Activated T-cell treated with anti-CD3 and anti-CD28 coated beads, Interleukin-2, amount 50 U/mL, for 4 hours (primary cell): ENCODE measurements around the gene FNDC8. TPM values are rescaled to one million over a fixed set of nuclear protein-coding genes. Genes with fewer than 3 reads are reported as not detected.

Experiments
- ATAC-seq, 2 donors: fragments of 200-7000 bp; cut with Tn5 transposase; one replicate each; pipeline ENCODE4 v1.10.0; 2021
- DNase-seq: peaks from one replicate; pipeline ENCODE4 v3.0.0-alpha.2; 2020
- H3K27me3 Mint-ChIP-seq: one replicate; pipeline ENCODE4 v1.8.0; 2021; ENCODE audit warnings: low read depth, mixed read lengths
- H3K36me3 Mint-ChIP-seq: one replicate; pipeline ENCODE4 v1.8.0; 2022; ENCODE audit warnings: mixed read lengths; ENCODE audit not compliant: insufficient read depth
- H3K4me1 Mint-ChIP-seq: one replicate; pipeline ENCODE4 v1.8.0; 2021; ENCODE audit warnings: low read depth, mixed read lengths
- H3K4me3 Mint-ChIP-seq: one replicate; pipeline ENCODE4 v1.8.0; 2021; ENCODE audit warnings: mild to moderate bottlenecking, moderate library complexity, mixed read lengths
- H3K9me3 Mint-ChIP-seq: one replicate; pipeline ENCODE4 v1.8.0; 2021; ENCODE audit warnings: mixed read lengths
- total RNA-seq, 3 donors: library from RNA; stranded (reverse); gene quantifications; one replicate each; pipeline ENCODE4 v1.2.1, GENCODE V29; 2021

Gene FNDC8
- total RNA-seq, 3 donors from 2014 or later = not detected

DNA sequence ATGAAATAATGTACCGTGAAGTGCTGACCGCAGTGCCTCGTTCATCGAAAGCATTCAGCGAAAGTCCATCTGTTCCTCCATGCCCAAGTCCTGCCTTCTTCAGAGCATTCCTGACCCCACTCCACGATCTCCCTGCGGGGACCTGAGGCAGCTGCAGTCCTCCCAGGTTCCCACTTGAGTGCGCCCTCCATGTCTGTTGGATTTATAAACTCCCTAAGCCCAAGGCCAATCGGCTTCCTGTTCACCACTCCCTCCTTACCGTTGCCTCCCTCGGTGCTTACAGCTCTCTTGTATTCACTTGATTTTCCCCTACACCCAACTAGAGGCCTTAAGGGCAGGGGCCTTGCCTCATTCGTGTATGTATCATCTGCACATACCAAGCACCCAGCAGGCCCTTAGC, 4.6 kb upstream of the FNDC8 start:
- H3K4me3 Mint-ChIP-seq = peak overlapping the region; percentile 33
- peaks cover 35% of the 10 kb centered on the region for H3K4me1 Mint-ChIP-seq
- no peaks in the 10 kb centered on the region for H3K9me3 Mint-ChIP-seq
- ATAC-seq (no peak), DNase-seq (no peak)
- no peaks in the 10 kb centered on the region for H3K27me3 Mint-ChIP-seq
- H3K36me3 Mint-ChIP-seq = peaks cover 12% of the 10 kb centered on the region

DNA sequence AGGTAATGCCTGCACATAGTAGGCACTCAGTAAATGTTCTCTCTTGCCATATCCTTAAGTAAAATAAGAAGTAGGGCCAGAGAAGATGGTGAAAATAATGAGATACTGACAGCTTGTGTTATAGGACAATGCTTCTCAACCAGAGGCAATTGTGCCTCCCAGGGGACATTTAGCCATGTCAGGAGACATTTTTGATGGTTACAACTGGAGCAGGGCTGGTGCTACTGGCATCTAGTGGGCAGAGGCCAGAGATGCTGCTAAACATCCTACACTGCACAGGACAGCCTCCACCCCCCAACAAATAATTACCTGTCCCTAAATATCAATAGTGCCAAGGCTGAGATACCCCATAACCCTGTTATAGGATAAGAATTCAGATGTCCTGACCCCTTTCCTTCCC, 3.4 kb upstream of the FNDC8 start:
- H3K36me3 Mint-ChIP-seq = peaks cover 12% of the 10 kb centered on the region
- H3K9me3 Mint-ChIP-seq = no peaks in the 10 kb centered on the region
- H3K4me1 Mint-ChIP-seq = peaks cover 35% of the 10 kb centered on the region
- H3K27me3 Mint-ChIP-seq = no peaks in the 10 kb centered on the region
- ATAC-seq (no peak), DNase-seq (peak; percentile 20)
- peak overlapping the region; percentile 87 for H3K4me3 Mint-ChIP-seq

DNA sequence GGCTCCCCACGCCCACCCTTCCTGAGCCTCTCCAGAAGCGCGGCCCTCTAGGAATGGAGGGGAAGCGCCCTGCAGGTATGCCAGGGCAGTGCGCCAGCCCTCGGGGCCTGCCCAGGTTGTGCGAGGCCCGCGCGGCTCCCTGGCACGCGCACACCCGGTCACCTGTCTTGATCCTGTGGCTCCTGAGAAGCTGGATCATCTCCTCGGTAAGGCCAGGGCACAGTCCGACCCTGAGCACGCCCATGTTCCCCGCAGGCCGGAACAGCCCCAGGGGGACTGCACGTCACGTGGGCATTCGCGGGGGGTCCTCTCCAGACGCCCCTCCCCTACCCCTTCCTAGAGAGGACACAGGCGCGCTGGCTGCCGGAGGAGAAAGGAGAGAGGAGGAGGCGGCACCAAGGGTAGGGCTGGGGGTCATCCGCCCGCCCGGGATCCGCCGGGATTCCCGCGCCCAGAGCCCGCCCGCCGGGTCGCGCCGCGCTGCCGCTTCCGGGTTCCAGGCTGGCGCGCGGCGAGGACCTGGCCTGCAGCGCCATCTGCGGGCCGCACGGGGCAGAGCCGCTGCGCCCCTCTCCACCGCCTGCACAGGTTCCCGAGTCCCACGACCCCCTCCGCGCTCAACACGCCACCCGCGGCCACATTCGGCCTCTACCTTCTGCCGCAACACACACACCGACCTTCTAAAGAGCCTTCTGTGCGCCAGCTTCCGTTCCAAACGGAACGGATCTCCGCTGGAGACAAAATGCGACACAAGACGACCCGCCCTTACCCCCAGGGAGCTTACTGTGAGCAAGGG, 1.8 kb upstream of the FNDC8 start, which contains the start of gene RAD51D:
RAD51D (minus strand) TSS at position 491 of the 796 bp plus-strand sequence; CDS start at position 244, 247 bp downstream.
- H3K27me3 Mint-ChIP-seq = no peaks in the 10 kb centered on the region
- peak within 1 kb of the TSS; percentile 87 for H3K4me3 Mint-ChIP-seq
- ATAC-seq (peak; percentile 93), DNase-seq (peak; percentile 75)
- H3K36me3 Mint-ChIP-seq = peaks cover 12% of the 10 kb centered on the region
- H3K9me3 Mint-ChIP-seq = no peaks in the 10 kb centered on the region
- H3K4me1 Mint-ChIP-seq = peaks cover 35% of the 10 kb centered on the region

DNA sequence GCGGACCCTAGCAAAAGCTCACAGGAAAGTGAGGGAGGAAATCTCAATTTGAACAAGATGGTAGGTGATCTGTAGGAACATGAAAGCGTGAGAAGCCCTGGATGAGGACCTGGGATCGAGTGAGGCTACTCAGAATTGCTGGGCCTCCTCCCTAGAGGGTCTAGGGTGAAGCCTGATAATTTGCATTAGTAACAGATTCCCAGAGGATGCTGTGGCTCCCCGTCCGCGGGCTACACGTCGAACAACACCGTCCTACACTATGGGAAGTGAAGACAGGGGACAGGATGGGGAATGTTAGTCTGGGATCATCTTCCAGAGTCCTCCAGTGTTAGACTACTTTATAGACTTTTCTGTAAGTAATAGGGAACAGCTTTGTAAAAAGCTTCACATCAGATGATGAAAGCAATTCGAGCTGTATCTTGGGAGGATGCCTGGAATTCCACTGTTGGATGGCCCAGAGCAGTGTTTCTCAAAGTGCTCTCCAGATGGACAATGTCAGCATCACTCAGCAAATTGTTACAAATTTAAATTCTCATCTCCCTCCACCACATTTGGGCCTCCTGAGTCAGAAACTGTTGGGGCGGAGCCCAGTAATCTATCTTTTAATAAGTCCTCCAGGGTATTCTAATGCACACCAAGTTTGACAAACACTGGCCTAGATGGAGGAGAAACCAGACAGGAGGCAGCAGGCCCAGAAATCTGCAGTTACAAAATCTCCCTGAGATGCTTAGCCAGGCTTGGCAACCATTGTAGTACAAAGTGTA, 6.5 kb downstream of the FNDC8 start:
- Mint-ChIP-seq H3K4me1 (no peaks in the 10 kb centered on the region), H3K36me3 (peaks cover 14% of the 10 kb centered on the region), H3K9me3 (no peaks in the 10 kb centered on the region), H3K27me3 (no peaks in the 10 kb centered on the region), H3K4me3 (no peak overlapping the region)
- ATAC-seq (no peak), DNase-seq (no peak)

DNA sequence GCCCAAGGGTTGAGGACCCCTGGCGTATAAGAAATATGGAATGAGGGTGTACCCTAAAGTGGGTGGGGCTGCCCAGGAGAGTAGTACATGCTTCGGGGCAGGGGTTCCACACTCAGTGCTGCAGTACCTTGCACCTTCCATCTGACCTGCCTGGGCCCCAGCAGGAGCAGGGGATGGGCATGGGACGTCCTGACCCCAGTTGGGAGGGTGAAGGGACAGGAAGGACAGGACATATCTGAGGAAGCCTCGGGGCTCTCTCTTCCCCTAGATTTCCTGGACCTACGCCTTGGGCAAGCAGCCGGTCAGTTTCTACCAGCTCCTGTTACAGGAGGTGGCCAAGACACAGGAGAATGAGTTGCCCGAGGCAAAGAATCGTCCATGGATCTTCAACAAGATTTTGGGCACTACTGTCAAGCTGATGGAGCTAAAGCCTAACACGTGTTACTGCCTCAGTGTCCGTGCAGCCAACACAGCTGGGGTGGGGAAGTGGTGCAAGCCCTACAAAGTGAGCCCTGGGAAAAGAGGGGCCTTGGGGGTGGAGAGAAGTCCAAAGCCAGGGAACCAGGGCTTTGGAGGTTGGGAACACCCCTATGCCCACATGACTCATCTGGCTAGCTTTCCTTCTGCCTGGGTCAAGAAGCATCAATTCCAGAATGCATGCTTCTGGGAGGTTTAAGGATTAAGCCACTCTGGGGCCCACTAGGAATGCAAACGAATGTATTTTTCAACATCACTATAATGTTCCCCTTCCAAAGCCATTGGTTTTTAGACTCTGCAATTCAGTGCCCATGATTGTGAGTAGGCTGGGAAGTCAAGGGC, 7.9 kb downstream of the FNDC8 start:
- ATAC-seq = no peak
- H3K4me3 Mint-ChIP-seq = no peak overlapping the region
- H3K9me3 Mint-ChIP-seq = no peaks in the 10 kb centered on the region
- no peaks in the 10 kb centered on the region for H3K4me1 Mint-ChIP-seq
- DNase-seq = no peak
- H3K36me3 Mint-ChIP-seq = peaks cover 25% of the 10 kb centered on the region
- H3K27me3 Mint-ChIP-seq = no peaks in the 10 kb centered on the region

DNA sequence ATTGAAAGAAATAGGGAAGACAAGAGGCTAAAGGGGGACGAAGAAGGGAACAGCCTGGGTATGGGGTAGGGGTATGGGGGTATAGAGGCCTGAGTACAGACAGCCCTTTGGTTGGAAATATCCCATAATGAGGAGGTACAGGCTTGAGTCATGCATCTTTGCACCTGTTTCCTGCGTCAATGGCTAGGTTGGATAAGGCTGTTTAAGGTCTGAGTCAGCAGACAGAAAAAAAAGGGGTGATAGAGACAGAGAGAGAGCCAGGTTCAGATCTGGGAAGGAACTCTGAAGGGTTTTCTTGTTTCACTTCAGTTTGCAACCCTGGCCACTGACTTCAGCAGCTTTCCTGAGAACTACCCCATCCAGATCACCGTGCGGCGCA, 8.5 kb downstream of the FNDC8 start:
- DNase-seq = no peak
- H3K4me3 Mint-ChIP-seq = no peak overlapping the region
- ATAC-seq = peak; percentile 16 to 20
- no peaks in the 10 kb centered on the region for H3K9me3 Mint-ChIP-seq
- H3K27me3 Mint-ChIP-seq = no peaks in the 10 kb centered on the region
- peaks cover 25% of the 10 kb centered on the region for H3K36me3 Mint-ChIP-seq
- no peaks in the 10 kb centered on the region for H3K4me1 Mint-ChIP-seq

DNA sequence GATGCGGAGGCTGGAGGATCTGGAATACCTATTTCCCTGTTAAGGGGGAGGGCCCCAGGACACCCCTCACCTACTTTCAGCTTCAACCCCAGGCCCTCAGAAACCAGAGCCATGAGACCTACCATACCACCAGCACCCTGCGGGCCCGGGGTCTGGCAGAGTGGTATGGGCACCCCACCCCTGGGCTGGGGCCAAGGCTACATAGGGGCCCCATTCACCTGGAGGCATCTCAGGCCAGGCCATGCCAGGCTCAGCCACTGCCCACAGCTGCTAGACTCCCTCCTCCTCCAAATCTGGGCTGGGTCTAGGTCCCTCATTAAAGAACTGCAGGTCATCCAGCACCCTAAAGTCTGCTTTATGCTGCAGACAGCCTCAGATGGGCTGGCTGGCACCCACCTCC, 9.0 kb downstream of the FNDC8 start:
- no peaks in the 10 kb centered on the region for H3K9me3 Mint-ChIP-seq
- no peak overlapping the region for H3K4me3 Mint-ChIP-seq
- H3K27me3 Mint-ChIP-seq = no peaks in the 10 kb centered on the region
- DNase-seq (no peak), ATAC-seq (no peak)
- no peaks in the 10 kb centered on the region for H3K4me1 Mint-ChIP-seq
- H3K36me3 Mint-ChIP-seq = peaks cover 25% of the 10 kb centered on the region

DNA sequence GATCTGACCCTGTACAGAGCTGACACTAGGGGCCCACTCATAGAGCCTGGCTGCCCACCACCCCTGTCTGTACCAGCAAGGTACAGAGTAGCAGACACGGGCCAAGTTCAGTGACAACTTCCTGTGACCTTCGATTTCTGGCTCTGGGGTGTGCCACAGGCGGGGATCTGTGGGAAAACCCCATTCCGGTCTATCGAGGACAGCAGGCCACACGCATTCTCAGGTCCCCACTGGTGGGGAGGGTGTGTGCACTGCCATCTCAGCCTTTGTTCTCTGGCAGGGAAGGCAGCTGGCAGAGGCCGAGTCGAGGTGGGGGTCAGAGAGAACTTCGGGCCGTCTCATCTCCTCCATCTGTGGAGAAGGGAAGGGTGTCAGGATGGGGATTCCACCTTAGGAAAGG, 10.7 kb downstream of the FNDC8 start:
- H3K4me1 Mint-ChIP-seq = no peaks in the 10 kb centered on the region
- H3K9me3 Mint-ChIP-seq = no peaks in the 10 kb centered on the region
- DNase-seq = no peak
- peaks cover 34% of the 10 kb centered on the region for H3K36me3 Mint-ChIP-seq
- no peaks in the 10 kb centered on the region for H3K27me3 Mint-ChIP-seq
- H3K4me3 Mint-ChIP-seq = no peak overlapping the region
- no peak for ATAC-seq

DNA sequence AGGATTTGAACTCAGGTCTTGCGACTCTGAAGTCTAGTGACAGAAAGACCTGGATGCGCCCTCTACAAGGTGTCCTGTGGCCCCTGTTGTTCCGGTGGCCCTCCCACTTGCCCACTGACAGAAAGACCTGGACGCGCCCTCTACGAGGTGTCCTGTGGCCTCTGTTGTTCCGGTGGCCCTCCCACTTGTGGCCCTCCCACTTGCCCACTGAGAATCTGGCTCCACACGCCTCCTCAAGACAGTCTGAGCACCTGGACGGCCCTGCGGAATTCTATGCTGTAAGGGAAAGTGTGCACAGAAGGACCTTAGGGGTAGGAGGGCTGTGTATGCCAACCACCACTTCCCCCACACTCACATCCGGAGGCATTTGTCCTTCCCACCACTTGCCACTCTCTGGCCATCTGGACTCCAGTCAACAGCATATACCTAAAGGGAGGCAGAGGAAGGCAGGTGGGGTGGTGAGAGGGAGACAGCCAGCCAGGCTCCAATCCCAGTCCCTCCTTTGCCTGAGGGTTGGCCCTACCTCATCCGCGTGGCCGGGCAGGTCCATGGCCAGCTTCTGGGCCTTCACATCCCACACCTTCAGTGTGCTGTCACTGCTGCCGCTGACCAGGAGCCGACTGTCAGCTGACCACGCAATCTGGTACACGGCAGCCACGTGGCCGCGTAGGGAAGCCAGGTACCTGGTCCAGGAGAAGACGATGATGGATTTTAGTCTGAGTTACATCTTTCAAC, 11.6 kb downstream of the FNDC8 start:
- Mint-ChIP-seq H3K4me1 (no peaks in the 10 kb centered on the region), H3K36me3 (peaks cover 34% of the 10 kb centered on the region), H3K9me3 (no peaks in the 10 kb centered on the region), H3K4me3 (no peak overlapping the region), H3K27me3 (no peaks in the 10 kb centered on the region)
- ATAC-seq = no peak
- DNase-seq = no peak

DNA sequence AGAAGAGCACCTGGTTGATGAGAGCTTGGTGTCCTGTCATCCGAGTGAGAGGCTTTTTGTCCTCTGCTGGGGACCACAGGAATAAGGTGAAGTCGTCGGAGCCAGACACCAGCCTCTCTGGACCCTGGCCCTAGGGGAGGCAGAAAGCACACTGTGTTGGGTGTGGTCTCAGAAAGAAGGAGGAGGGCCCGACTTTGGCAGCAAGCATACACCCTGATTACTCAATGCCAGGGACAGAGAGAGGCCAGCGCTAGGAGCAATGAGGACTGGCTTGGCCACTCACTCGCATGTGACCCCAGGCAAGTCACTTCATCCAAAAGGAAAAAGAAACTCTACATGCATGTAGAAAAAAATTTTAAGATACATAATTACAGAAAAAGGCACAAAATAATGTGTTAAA, 13.9 kb downstream of the FNDC8 start:
- Mint-ChIP-seq H3K4me3 (no peak overlapping the region), H3K36me3 (peaks cover 34% of the 10 kb centered on the region), H3K9me3 (no peaks in the 10 kb centered on the region), H3K4me1 (no peaks in the 10 kb centered on the region), H3K27me3 (no peaks in the 10 kb centered on the region)
- ATAC-seq = no peak
- no peak for DNase-seq

DNA sequence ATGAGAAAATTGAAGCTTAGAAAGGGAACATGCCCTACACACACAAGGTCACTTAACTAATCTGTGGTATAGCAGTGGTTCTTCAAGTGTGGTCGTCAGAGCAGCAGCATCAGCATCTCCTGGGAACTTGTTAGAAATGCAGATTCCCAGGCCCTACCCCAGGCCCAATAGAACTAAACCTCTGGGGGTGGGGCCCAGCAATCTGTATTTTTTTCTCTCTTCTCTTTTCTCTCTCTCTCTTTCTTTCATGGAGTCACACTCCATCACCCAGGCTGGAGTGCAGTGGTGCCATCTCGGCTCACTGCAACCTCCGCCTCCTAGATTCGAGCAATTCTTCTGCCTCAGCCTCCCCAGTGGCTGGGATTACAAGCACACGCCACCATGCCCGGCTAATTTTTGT, 16.8 kb downstream of the FNDC8 start:
- DNase-seq (no peak), ATAC-seq (no peak)
- peaks cover 24% of the 10 kb centered on the region for H3K36me3 Mint-ChIP-seq
- H3K27me3 Mint-ChIP-seq = no peaks in the 10 kb centered on the region
- peaks cover 9% of the 10 kb centered on the region for H3K4me1 Mint-ChIP-seq
- H3K4me3 Mint-ChIP-seq = no peak overlapping the region
- H3K9me3 Mint-ChIP-seq = no peaks in the 10 kb centered on the region

DNA sequence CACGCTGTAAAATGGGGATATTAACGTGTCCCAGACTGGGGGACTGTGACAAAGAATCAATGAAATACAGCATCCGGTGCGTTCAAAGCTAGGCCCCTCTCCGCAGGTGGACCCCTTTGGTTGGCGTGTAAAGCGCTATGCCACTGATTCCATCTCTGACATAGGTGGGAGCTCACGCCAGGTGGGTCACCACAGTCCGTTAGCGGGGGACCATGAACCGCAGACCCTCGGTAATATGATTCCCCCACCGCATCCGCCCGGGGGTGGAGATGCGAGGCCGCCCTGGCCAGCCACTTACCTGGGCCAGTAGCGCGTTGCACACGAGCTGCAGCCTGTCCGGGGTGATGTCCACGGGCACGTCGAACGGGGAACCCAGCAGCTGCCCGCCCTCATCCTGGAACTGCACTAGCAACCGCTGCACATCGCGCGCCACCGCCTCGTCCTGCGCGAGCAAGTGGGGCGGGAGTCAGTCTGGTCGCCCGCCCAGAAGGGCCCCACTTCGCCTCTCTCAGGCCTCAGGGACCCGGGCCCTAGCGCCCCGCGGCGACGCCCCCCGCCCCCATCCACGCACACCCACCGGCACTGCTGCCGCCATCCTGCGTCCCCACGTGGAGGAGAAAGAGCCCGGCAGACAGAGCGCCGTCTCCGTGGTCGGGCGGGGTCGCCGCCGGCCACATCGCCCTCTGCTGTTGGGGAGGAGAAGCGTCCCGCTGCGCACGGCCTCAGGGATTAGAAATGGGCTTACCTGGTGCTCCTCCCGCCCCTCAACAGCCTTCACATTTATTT, 20.5 kb downstream of the FNDC8 start, which contains the start of gene NLE1:
NLE1 (minus strand) TSS at position 623 of the 786 bp plus-strand sequence; CDS start at position 595, 28 bp downstream.
- Mint-ChIP-seq H3K4me3 (peak within 1 kb of the TSS; percentile 88), H3K36me3 (peaks cover 4% of the 10 kb centered on the region), H3K9me3 (no peaks in the 10 kb centered on the region), H3K27me3 (no peaks in the 10 kb centered on the region), H3K4me1 (peaks cover 9% of the 10 kb centered on the region)
- ATAC-seq (peak; percentile 95), DNase-seq (peak; percentile 88)

DNA sequence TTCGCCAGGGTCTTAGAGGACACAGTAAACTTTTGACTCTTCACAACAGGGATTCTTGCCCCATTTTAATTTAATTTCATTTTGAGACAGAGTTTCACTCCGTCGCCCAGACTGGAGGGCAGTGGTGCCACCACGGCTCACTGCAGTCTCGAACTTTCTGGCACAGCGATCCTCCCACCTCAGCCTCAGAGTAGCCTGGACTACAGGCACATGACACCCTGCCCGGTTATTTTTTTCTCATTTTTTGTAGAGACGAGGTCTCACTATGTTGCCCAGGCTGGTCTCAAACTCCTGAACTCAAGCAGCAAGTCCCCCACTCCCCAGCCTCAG, 21.0 kb downstream of the FNDC8 start:
- ATAC-seq (peak in 1 of 2 donors; percentile 7), DNase-seq (no peak)
- H3K4me1 Mint-ChIP-seq = peaks cover 9% of the 10 kb centered on the region
- no peaks in the 10 kb centered on the region for H3K9me3 Mint-ChIP-seq
- no peaks in the 10 kb centered on the region for H3K27me3 Mint-ChIP-seq
- peaks cover 2% of the 10 kb centered on the region for H3K36me3 Mint-ChIP-seq
- peak overlapping the region; percentile 88 for H3K4me3 Mint-ChIP-seq
